Suppressor macrophage treated with lipopolysaccharide for 1 hour (primary cell): Measurements from ENCODE around the gene HOXB6.

Experiments
- DNase-seq, 3 donors: peaks; one replicate each; pipeline ENCODE4 v3.0.0-alpha.2; 2020 to 2022

Gene HOXB6

GRCh38 chr17:48609033-48609432 is 4.2 kb upstream of the HOXB6 start:
- DNase-seq: no peak

- no peak for DNase-seq
Observed at GRCh38 chr17:48608494-48608834, 3.7 kb upstream of the HOXB6 start.

GRCh38 chr17:48606892-48607614 is 2.3 kb upstream of the HOXB6 start:
- DNase-seq: no peak

- DNase-seq: no peak
Observed at GRCh38 chr17:48605991-48606891, 1.5 kb upstream of the HOXB6 start.

GRCh38 chr17:48605409-48605919 is 678 bp upstream of the HOXB6 start:
- no peak for DNase-seq

- DNase-seq: no peak
Observed at GRCh38 chr17:48603959-48604769, 622 bp downstream of the HOXB6 start.

GRCh38 chr17:48601539-48602425 is 3.0 kb downstream of the HOXB6 start:
- DNase-seq: no peak

GRCh38 chr17:48601207-48601538 is 3.6 kb downstream of the HOXB6 start:
- no peak for DNase-seq

- no peak for DNase-seq
Observed at GRCh38 chr17:48600244-48601098, 4.3 kb downstream of the HOXB6 start.

- DNase-seq: no peak
Observed at GRCh38 chr17:48599354-48599753, 5.4 kb downstream of the HOXB6 start.

- DNase-seq: no peak
Observed at GRCh38 chr17:48598736-48599135, 6.0 kb downstream of the HOXB6 start.

GRCh38 chr17:48597778-48598631 is 6.8 kb downstream of the HOXB6 start:
- peak; percentile 59 to 84 (median 69) for DNase-seq

GRCh38 chr17:48597528-48597777 is 7.3 kb downstream of the HOXB6 start:
- no peak for DNase-seq

- DNase-seq: peak; percentile 55 to 63 (median 62)
Observed at GRCh38 chr17:48596735-48597527, 7.9 kb downstream of the HOXB6 start.

GRCh38 chr17:48596000-48596734 is 8.6 kb downstream of the HOXB6 start:
- no peak for DNase-seq

GRCh38 chr17:48595278-48595999 is 9.3 kb downstream of the HOXB6 start:
- no peak for DNase-seq

- no peak for DNase-seq
Observed at GRCh38 chr17:48594538-48595277, 10.1 kb downstream of the HOXB6 start.
